GOT3 (cell line): Measurements from ENCODE around the gene GPR15LG.
"Not testable (repeated sequence)": the region's sequence is repeated elsewhere in the genome, so short reads cannot be mapped to it uniquely, and the experiment has no call there.

ENCODE experiments used
- DNase-seq: peaks from one replicate; lab custom pipeline; 2025; ENCODE audit warnings: mixed read lengths; lab: John Stamatoyannopoulos, UW

The GPR15LG gene

GRCh38 chr10:84173501-84173929 lies at the start of gene GPR15LG:
Gene GPR15LG (plus strand): TSS chr10:84173801. CDS start chr10:84173852, 51 bp downstream.
- DNase-seq, result no peak

GRCh38 chr10:84125910-84126784 lies 47.5 kb upstream of the GPR15LG start:
- DNase-seq, result not testable (repeated sequence)

GRCh38 chr10:84126785-84127167 lies 46.8 kb upstream of the GPR15LG start:
- no peak for DNase-seq

GRCh38 chr10:84135836-84136235 lies 37.8 kb upstream of the GPR15LG start:
- no peak for DNase-seq

- no peak for DNase-seq
These were observed 35.8 kb upstream of the GPR15LG start for GRCh38 chr10:84137811-84138210.

- DNase-seq, result no peak
These were observed 35.0 kb upstream of the GPR15LG start for GRCh38 chr10:84138478-84139125.

GRCh38 chr10:84139126-84140035 lies 34.2 kb upstream of the GPR15LG start, which contains the start of gene GHITM:
Gene GHITM (plus strand): TSS chr10:84139509. CDS start chr10:84141501, 1,992 bp downstream.
- peak; percentile 92 for DNase-seq

GRCh38 chr10:84140036-84140379 lies 33.6 kb upstream of the GPR15LG start:
- DNase-seq, result no peak

- no peak for DNase-seq
These were observed 26.3 kb upstream of the GPR15LG start for GRCh38 chr10:84147347-84147746.

- not testable (repeated sequence) for DNase-seq
These were observed 25.5 kb upstream of the GPR15LG start for GRCh38 chr10:84148006-84148597.

- no peak for DNase-seq
These were observed 23.7 kb upstream of the GPR15LG start for GRCh38 chr10:84149854-84150253.

GRCh38 chr10:84152769-84153168 lies 20.8 kb upstream of the GPR15LG start:
- no peak for DNase-seq

GRCh38 chr10:84155521-84155920 lies 18.1 kb upstream of the GPR15LG start:
- DNase-seq, result no peak

- DNase-seq, result no peak
These were observed 17.6 kb upstream of the GPR15LG start for GRCh38 chr10:84156009-84156408.

GRCh38 chr10:84156768-84157167 lies 16.8 kb upstream of the GPR15LG start:
- DNase-seq, result no peak

GRCh38 chr10:84158061-84158460 lies 15.5 kb upstream of the GPR15LG start:
- DNase-seq, result no peak

GRCh38 chr10:84158550-84158949 lies 15.1 kb upstream of the GPR15LG start:
- no peak for DNase-seq

GRCh38 chr10:84159076-84159685 lies 14.4 kb upstream of the GPR15LG start:
- no peak for DNase-seq

GRCh38 chr10:84160663-84161362 lies 12.8 kb upstream of the GPR15LG start:
- no peak for DNase-seq

GRCh38 chr10:84163996-84164395 lies 9.6 kb upstream of the GPR15LG start:
- no peak for DNase-seq

- DNase-seq, result no peak
These were observed 9.2 kb upstream of the GPR15LG start for GRCh38 chr10:84164442-84164841.
